IMR-90 (cell line): ENCODE measurements around the gene DNAJB8. TPM values are rescaled to one million over a fixed set of nuclear protein-coding genes. Genes with fewer than 3 reads are reported as not detected.

Experiments
- polyA plus RNA-seq, 3 experiments: library from polyadenylated mRNA; depleted of rRNA; stranded (reverse); fragments of >200 nt; gene quantifications; 2 replicates each; pipeline ENCODE4 v1.2.3, GENCODE V29; 2012; ENCODE audit warnings: low replicate concordance in 1 of 3
- total RNA-seq: library from RNA; depleted of rRNA; stranded (reverse); fragments of >200 nt; gene quantifications from 2 replicates; pipeline ENCODE4 v1.2.3, GENCODE V29; 2012
- TF ChIP-seq, protein P1 (sequence below): fragments of 150-350 bp; IDR thresholded peaks from 2 replicates; pipeline ENCODE4 v1.6.1; 2016; ENCODE audit warnings: low read depth, mild to moderate bottlenecking, low read length, moderate library complexity, borderline replicate concordance

The DNAJB8 gene
- total and polyA plus RNA-seq, 2 of the 4 experiments (the other 2 are of a cell fraction) = not detected

DNA sequence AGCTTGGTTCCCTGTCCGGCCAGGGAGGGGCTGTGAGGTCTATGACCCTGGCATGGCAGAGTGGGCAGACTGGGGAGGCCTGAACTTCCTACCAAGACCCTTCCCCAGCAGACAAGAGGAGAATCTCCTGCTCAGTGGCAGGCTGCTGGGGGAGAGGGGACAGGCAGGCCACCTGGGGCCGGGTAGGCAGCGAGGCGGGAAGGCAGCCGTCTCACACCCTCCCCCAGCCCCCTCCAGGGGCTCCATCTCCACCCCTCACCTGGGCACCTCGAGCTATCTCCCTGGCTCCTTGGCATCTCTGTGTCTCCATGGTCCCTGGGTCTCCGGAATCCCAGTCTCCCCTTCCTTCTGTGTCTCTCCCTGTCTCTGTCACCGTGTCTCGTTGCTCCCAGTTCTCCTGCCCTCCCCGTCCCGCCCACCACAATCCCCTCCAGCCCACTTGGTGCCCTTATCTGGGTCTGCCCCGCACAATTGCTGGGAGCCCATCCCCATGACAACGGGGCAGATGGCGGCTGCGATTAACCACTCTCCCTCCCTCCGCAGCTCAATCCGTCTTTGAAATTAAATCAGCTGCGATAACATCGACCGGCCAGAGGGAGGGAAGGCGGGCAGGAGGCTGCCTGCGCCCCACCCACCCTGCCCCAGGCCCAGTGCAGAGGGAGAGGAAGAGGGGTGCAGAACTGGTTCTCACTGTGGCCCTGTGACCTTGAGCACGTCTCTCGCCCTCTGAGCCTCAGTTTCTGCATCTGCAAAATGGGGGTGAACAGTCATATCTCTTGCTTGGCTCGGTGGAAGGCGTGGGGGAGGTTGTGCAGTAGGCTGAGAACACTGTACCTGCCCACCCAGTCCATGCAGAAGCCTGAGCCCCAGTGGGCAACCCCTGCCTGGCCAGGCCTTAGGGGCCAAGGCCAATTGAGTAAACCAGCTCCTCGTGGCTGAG is 9.6 kb downstream of the DNAJB8 start (continued):
- TF ChIP-seq, protein P1, sequence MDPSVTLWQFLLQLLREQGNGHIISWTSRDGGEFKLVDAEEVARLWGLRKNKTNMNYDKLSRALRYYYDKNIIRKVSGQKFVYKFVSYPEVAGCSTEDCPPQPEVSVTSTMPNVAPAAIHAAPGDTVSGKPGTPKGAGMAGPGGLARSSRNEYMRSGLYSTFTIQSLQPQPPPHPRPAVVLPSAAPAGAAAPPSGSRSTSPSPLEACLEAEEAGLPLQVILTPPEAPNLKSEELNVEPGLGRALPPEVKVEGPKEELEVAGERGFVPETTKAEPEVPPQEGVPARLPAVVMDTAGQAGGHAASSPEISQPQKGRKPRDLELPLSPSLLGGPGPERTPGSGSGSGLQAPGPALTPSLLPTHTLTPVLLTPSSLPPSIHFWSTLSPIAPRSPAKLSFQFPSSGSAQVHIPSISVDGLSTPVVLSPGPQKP = no peak
